Psoas muscle (tissue), 8 donors: ENCODE results near the gene PTPRD. TPM values are rescaled to one million over a fixed set of nuclear protein-coding genes. Genes with fewer than 3 reads are reported as not detected.
A peak's percentile ranks its signal among the peaks of the same experiment; 100 is the strongest.

Experiments used
- ATAC-seq, 4 donors: fragments of 200-7000 bp; cut with Tn5 transposase; one replicate each; pipeline ENCODE4 v1.9.1; 2020; ENCODE audit warnings: moderate library complexity in 3 of 4, mild to moderate bottlenecking in 2 of 4
- DNase-seq, 2 donors: peaks; one replicate each; pipeline ENCODE4 v3.0.0-alpha.2; 2020
- H3K27ac ChIP-seq: fragments of 200-600 bp; one replicate; pipeline ENCODE4 v1.8.0; 2022
- H3K27me3 ChIP-seq, 3 donors: fragments of 200-600 bp in 1 of 3; one replicate each; pipeline versions ENCODE4 v1.6.1 to v1.8.0; 2013 to 2022; ENCODE audit warnings: low read length in 2 of 3, mild to moderate bottlenecking in 2 of 3, moderate library complexity in 1 of 3; ENCODE audit not compliant: insufficient read depth in 3 of 3
- H3K36me3 ChIP-seq, 2 donors: fragments of 200-600 bp in 1 of 2; one replicate each; pipeline versions ENCODE4 v1.6.1 to v1.8.0; 2013 to 2022; ENCODE audit warnings: low read depth in 1 of 2, mild to moderate bottlenecking in 1 of 2, moderate library complexity in 1 of 2; ENCODE audit not compliant: insufficient read depth in 1 of 2
- H3K4me1 ChIP-seq: fragments of 200-600 bp; one replicate; pipeline ENCODE4 v1.8.0; 2022
- H3K4me3 ChIP-seq: fragments of 200-600 bp; one replicate; pipeline ENCODE4 v1.8.0; 2022; ENCODE audit warnings: mild to moderate bottlenecking
- H3K9me3 ChIP-seq: fragments of 200-600 bp; one replicate; pipeline ENCODE4 v1.8.0; 2022
- CTCF ChIP-seq: fragments of 200-600 bp; IDR thresholded peaks from one replicate; pipeline ENCODE4 v1.8.0; 2022; ENCODE audit warnings: antibody characterized with exemption
- WGBS, 3 donors: extraction: QIAGEN DNeasy Blood & Tissue Kit; methylation state at CpG; one replicate each; pipeline versions ENCODE4 v1.1.6 to v1.1.7; 2013; 5-methylcytosine and 5-hydroxymethylcytosine counted together
- intact Hi-C, 2 donors: fragments of 100-400 bp; cut with DNase I; formaldehyde crosslinking; loops; one replicate each; pipeline versions ENCODE4 v1.11.0 to v1.14.2; 2022
- polyA plus RNA-seq, 3 donors: library from polyadenylated mRNA; stranded (reverse); fragments of 200-250 nt; gene quantifications; one replicate each; pipeline ENCODE4 v1.2.3, GENCODE V29; 2013
- total RNA-seq, 4 donors: library from RNA; stranded (reverse); fragmentation: NEBNext Ultra II Directional in 2 of 4; extraction: Animal tissue kit (Norgen Biotek cat#: 25700) in 2 of 4; gene quantifications; one replicate each; pipeline versions ENCODE4 v1.2.1 to v1.2.4, GENCODE V29; 2021 to 2023
- donor health status: healthy with polysubstance abuse.
- donor health status: DM: no; HTN: no; CAD: no; lungs with moderate emphysema.
- donor health status: Bipolar disorder and iron deficiency.
- donor health status: healthy.
- donor health status: DM: yes; HTN: yes; CAD: no.
- donor health status: DM: no; HTN: no; CAD: no.
- donor health status: DM: no; HTN: no; CAD: no.
- donor health status: DM: yes; HTN: yes; CAD: no.

Gene PTPRD
- total and polyA plus RNA-seq, 7 donors = 0.44 to 3.1 (median 0.91) TPM

GRCh38 chr9:8685825-8686224 lies 1927.0 kb downstream of the PTPRD start:
- Histone ChIP-seq H3K4me3 (no peak overlapping the region), H3K27me3 (no peaks in the 10 kb centered on the region), H3K9me3 (no peaks in the 10 kb centered on the region), H3K36me3 (no peaks in the 10 kb centered on the region), H3K4me1 (no peaks in the 10 kb centered on the region), H3K27ac (no peak overlapping the region)
- intact Hi-C loops = no loop called here
- ATAC-seq = peak in 1 of 4 donors; percentile 50
- no peak for TF ChIP-seq CTCF
- WGBS, 3 donors = 43 to 58% (median 53%) methylated on average over 3 of the region's 3 CpGs
- no peak for DNase-seq

GRCh38 chr9:8684978-8685708 lies 1927.7 kb downstream of the PTPRD start:
- no peak for DNase-seq
- Histone ChIP-seq H3K9me3 (no peaks in the 10 kb centered on the region), H3K36me3 (no peaks in the 10 kb centered on the region), H3K4me3 (no peak overlapping the region), H3K4me1 (no peaks in the 10 kb centered on the region), H3K27me3 (no peaks in the 10 kb centered on the region), H3K27ac (no peak overlapping the region)
- no peak for TF ChIP-seq CTCF
- 81 to 87% (median 82%) methylated on average over 4 of the region's 4 CpGs for WGBS, 3 donors
- intact Hi-C loops = no loop called here
- ATAC-seq = no peak

- TF ChIP-seq CTCF = no peak
Observed at GRCh38 chr9:8683496-8683895, 1929.3 kb downstream of the PTPRD start.

GRCh38 chr9:8680658-8681057 lies 1932.1 kb downstream of the PTPRD start:
- Histone ChIP-seq H3K36me3 (no peaks in the 10 kb centered on the region), H3K4me3 (no peak overlapping the region), H3K4me1 (no peaks in the 10 kb centered on the region), H3K9me3 (no peaks in the 10 kb centered on the region), H3K27ac (no peak overlapping the region), H3K27me3 (no peaks in the 10 kb centered on the region)
- no peak for TF ChIP-seq CTCF
- WGBS, 3 donors = 46 to 53% (median 52%) methylated on average over 2 of the region's 2 CpGs
- DNase-seq (no peak), ATAC-seq (no peak)
- intact Hi-C loops = no loop called here

More at GRCh38 chr9:8683496-8683895, 1929.3 kb downstream of the PTPRD start:
- Histone ChIP-seq H3K4me1 (no peaks in the 10 kb centered on the region), H3K4me3 (no peak overlapping the region), H3K27me3 (no peaks in the 10 kb centered on the region), H3K27ac (no peak overlapping the region), H3K9me3 (no peaks in the 10 kb centered on the region), H3K36me3 (no peaks in the 10 kb centered on the region)
- DNase-seq (no peak), ATAC-seq (no peak)
- intact Hi-C loops = no loop called here
- WGBS, 3 donors = 89 to 93% (median 91%) methylated on average over 7 of the region's 7 CpGs

DNA sequence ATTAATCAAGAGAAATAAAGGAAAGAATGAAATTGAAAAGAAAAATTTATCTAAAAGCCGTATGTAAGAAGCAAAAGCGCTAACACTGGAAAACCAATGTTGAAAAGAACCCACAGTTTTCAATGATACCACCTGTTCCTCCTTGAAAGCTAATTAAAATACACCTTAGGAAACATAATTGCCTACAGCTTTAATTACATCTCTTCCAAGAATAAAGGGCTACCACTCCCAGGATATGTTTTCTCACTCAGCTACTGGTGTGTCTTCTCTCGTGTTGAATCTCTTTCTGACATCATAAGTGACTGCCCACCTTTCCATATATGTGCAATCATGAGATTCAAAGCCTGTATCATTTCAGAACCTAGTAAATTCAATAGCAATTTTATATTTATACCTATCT lies 1932.6 kb downstream of the PTPRD start:
- H3K4me1 ChIP-seq = no peaks in the 10 kb centered on the region
- H3K4me3 ChIP-seq = no peak overlapping the region
- TF ChIP-seq CTCF = no peak
- WGBS, 3 donors = 81 to 92% (median 87%) methylated on average over 3 of the region's 3 CpGs
- H3K9me3 ChIP-seq = no peaks in the 10 kb centered on the region
- H3K27ac ChIP-seq = no peak overlapping the region
- H3K27me3 ChIP-seq = no peaks in the 10 kb centered on the region
- ATAC-seq (no peak), DNase-seq (no peak)
- no peaks in the 10 kb centered on the region for H3K36me3 ChIP-seq
- intact Hi-C loops = no loop called here
